GM21447 (cell line): Measurements from ENCODE around the gene ST3GAL4.

Experiments
- ATAC-seq: cut with Tn5 transposase; IDR thresholded peaks from one replicate; pipeline ENCODE4 v1.9.1; 2021; ENCODE audit not compliant: unreplicated experiment

ST3GAL4 gene

GRCh38 chr11:126403658-126404057 lies 48.2 kb downstream of the ST3GAL4 start:
- peak; percentile 94 for ATAC-seq

GRCh38 chr11:126404367-126404766 lies 48.9 kb downstream of the ST3GAL4 start:
- ATAC-seq, result no peak

GRCh38 chr11:126405374-126405773 lies 49.9 kb downstream of the ST3GAL4 start:
- no peak for ATAC-seq

- no peak for ATAC-seq
These were observed 50.4 kb downstream of the ST3GAL4 start for GRCh38 chr11:126405906-126406305.

GRCh38 chr11:126406368-126406767 lies 50.9 kb downstream of the ST3GAL4 start:
- no peak for ATAC-seq

- no peak for ATAC-seq
These were observed 51.6 kb downstream of the ST3GAL4 start for GRCh38 chr11:126407101-126407521.

- ATAC-seq, result no peak
These were observed 52.3 kb downstream of the ST3GAL4 start for GRCh38 chr11:126407682-126408288.

- ATAC-seq, result no peak
These were observed 53.0 kb downstream of the ST3GAL4 start for GRCh38 chr11:126408496-126408895.

- no peak for ATAC-seq
These were observed 53.6 kb downstream of the ST3GAL4 start for GRCh38 chr11:126408901-126409619.

GRCh38 chr11:126409620-126409985 lies 54.1 kb downstream of the ST3GAL4 start:
- ATAC-seq, result no peak

GRCh38 chr11:126410649-126411048 lies 55.2 kb downstream of the ST3GAL4 start:
- ATAC-seq, result no peak

GRCh38 chr11:126411971-126412381 lies 56.5 kb downstream of the ST3GAL4 start:
- ATAC-seq, result no peak

GRCh38 chr11:126413426-126413825 lies 57.9 kb downstream of the ST3GAL4 start:
- ATAC-seq, result no peak

GRCh38 chr11:126413843-126414405 lies 58.4 kb downstream of the ST3GAL4 start:
- ATAC-seq, result no peak

- ATAC-seq, result no peak
These were observed 59.1 kb downstream of the ST3GAL4 start for GRCh38 chr11:126414615-126415014.

- ATAC-seq, result no peak
These were observed 59.6 kb downstream of the ST3GAL4 start for GRCh38 chr11:126415128-126415527.

GRCh38 chr11:126415669-126416420 lies 60.4 kb downstream of the ST3GAL4 start:
- no peak for ATAC-seq

GRCh38 chr11:126416542-126417090 lies 61.1 kb downstream of the ST3GAL4 start:
- ATAC-seq, result peak; percentile 72

GRCh38 chr11:126417091-126417862 lies 61.8 kb downstream of the ST3GAL4 start:
- no peak for ATAC-seq

GRCh38 chr11:126418887-126419286 lies 63.4 kb downstream of the ST3GAL4 start:
- ATAC-seq, result no peak
